H1 (cell line): Measurements from ENCODE around the gene ARHGAP4. TPM values are rescaled to one million over a fixed set of nuclear protein-coding genes. Genes with fewer than 3 reads are reported as not detected.

Experiments
- ASH2L ChIP-seq: fragments of 200-600, 300-600 bp; sonication (generic); IDR thresholded peaks from one replicate; pipeline ENCODE4 v1.7.1; 2017; ENCODE audit warnings: low read length
- CTBP2 ChIP-seq: IDR thresholded peaks from 2 replicates; pipeline ENCODE4 v1.7.0; 2011; ENCODE audit warnings: borderline replicate concordance, mild to moderate bottlenecking, moderate library complexity, mixed read lengths, low read length; ENCODE audit not compliant: insufficient read depth, insufficient read length
- CTCF ChIP-seq, 3 experiments: IDR thresholded peaks; 1 replicate in 2 of 3; 2 replicates in 1 of 3; pipeline versions ENCODE4 v1.5.1 to v1.6.1; 2011; ENCODE audit warnings: low read length in 3 of 3, mild to moderate bottlenecking in 3 of 3, inconsistent platforms in 2 of 3, low read depth in 1 of 3, moderate library complexity in 1 of 3; ENCODE audit not compliant: insufficient read depth in 1 of 3; ENCODE audit errors: control extremely low read depth in 1 of 3
- EGR1 ChIP-seq: IDR thresholded peaks from 2 replicates; pipeline ENCODE4 v1.6.1; 2011; ENCODE audit warnings: low read depth, low read length, borderline replicate concordance
- KDM5A ChIP-seq: fragments of 200-600 bp; IDR thresholded peaks from 2 replicates; pipeline ENCODE4 v1.7.1; 2012; ENCODE audit warnings: mild to moderate bottlenecking, low read length, inconsistent platforms, mixed read lengths
- RAD21 ChIP-seq, 2 experiments: IDR thresholded peaks in 1 of 2; conservative IDR thresholded peaks in 1 of 2; 2 replicates each; pipeline ENCODE4 v1.6.1; 2011; ENCODE audit warnings: low read depth in 2 of 2, low read length in 2 of 2, improper control_type of control experiment in 1 of 2, inconsistent platforms in 1 of 2, mild to moderate bottlenecking in 1 of 2, moderate library complexity in 1 of 2
- TAF1 ChIP-seq: IDR thresholded peaks from 2 replicates; pipeline ENCODE4 v1.6.1; 2011; ENCODE audit warnings: mild to moderate bottlenecking, low read depth, low read length
- polyA plus RNA-seq, 7 experiments: library from polyadenylated mRNA; depleted of rRNA in 3 of 7; stranded (reverse) in 5 of 7; unstranded in 2 of 7; fragments of >200 nt in 5 of 7; fragments of 200-250 nt in 2 of 7; gene quantifications; 1 replicate in 5 of 7; 2 replicates in 1 of 7; 4 replicates in 1 of 7; pipeline versions ENCODE4 v1.2.1 to v1.2.3, GENCODE V29; 2011 to 2013; ENCODE audit warnings: missing spikeins in 2 of 7, mixed read lengths in 2 of 7
- total RNA-seq: library from RNA; stranded (reverse); fragmentation: NEBNext Ultra II Directional; extraction: Animal tissue kit (Norgen Biotek cat#: 25700); gene quantifications from 2 replicates; pipeline ENCODE4 v1.2.1, GENCODE V29; 2021

The ARHGAP4 gene
- total and polyA plus RNA-seq, 2 of the 8 experiments (the other 6 are each of a cell fraction or from before 2014, with no cell fraction given), result 23.9 to 26.0 TPM

DNA sequence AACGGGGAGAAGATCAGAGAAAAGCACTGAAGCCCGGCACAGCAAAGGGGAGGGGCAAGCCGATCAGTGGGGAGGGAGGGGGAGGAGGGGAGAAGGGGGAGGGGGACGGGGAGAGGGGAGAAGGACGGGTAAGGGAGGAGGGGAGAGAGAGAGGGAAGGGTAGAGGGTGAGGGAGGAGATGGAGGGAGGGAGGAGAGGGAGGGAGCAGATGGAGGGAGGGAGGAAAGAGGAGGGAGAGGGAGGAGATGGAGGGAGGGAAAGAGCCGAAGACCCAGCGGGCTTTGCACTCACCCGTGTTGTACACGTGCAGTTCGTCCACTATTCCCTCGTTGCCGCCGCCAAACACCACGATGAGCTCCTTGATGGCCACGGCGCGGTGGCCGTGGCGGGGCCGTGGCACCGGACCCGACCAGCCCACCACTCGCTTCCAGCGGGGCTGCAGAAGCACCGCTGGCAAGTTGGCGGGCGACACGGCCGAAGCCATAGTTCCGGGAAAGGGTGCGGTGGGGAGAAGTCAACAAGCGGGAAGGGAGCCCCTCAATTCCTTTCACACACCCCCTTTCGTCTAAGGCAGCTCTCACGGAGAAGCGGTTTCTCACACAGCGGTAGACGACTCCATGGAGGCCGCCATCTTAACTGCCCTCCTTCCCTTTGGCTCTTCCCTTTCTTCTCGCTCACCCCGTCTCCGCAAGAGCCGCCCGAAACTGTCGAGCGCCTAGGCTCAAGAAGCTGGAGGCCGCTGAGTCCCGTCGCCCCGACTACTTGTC, 44.5 kb upstream of the ARHGAP4 start (continued):
- TF ChIP-seq CTCF (IDR thresholded peaks at IDR 0.05; ENCODE audit: control extremely low read depth in 1 of 3, insufficient read depth in 1 of 3, low read depth in 1 of 3, low read length in 3 of 3) (no peak), ASH2L (peak; percentile 53), RAD21 (IDR thresholded peaks at IDR 0.05 in 1 of 2, conservative IDR thresholded peaks at IDR 0.05 in 1 of 2; ENCODE audit: low read depth in 2 of 2, low read length in 2 of 2) (no peak), KDM5A (peak; percentile 45; the same call in 1 of the 2 replicates), TAF1 (0 out of 2 replicates have a peak, but pooled peaks have one; percentile 50), CTBP2 (peak; percentile 52), EGR1 (peak; percentile 79; the same call in 1 of the 2 replicates)
